HepG2 (cell line): ENCODE results near the gene FGD5.

Source experiments
- DNMT3B ChIP-seq: conservative IDR thresholded peaks from 2 replicates; pipeline ENCODE4 v1.6.1; 2016; ENCODE audit warnings: missing biosample characterization, control low read depth
- FOSL2 ChIP-seq: sonication (generic); formaldehyde crosslinking; IDR thresholded peaks from 2 replicates; pipeline ENCODE4 v1.4.0; 2020; ENCODE audit warnings: missing genetic modification reagents
- KAT7 ChIP-seq: IDR thresholded peaks from 2 replicates; pipeline ENCODE4 v1.6.1; 2018; ENCODE audit warnings: borderline replicate concordance, missing compliant biosample characterization
- THAP7 ChIP-seq: sonication (generic); formaldehyde crosslinking; IDR thresholded peaks from 2 replicates; pipeline ENCODE4 v1.8.1; 2023; ENCODE audit warnings: mild to moderate bottlenecking, missing genetic modification reagents
- ZNF10 ChIP-seq: sonication (generic); formaldehyde crosslinking; IDR thresholded peaks from 2 replicates; pipeline ENCODE4 v1.4.0; 2020; ENCODE audit warnings: mild to moderate bottlenecking, low read depth, missing genetic modification reagents, borderline replicate concordance
- ZNF773 ChIP-seq: sonication (generic); formaldehyde crosslinking; IDR thresholded peaks from 2 replicates; pipeline ENCODE4 v1.4.0; 2020; ENCODE audit warnings: missing genetic modification reagents, borderline replicate concordance
- ZNF790 ChIP-seq: sonication (generic); formaldehyde crosslinking; IDR thresholded peaks from 2 replicates; pipeline ENCODE4 v1.8.0; 2022; ENCODE audit warnings: missing genetic modification reagents, mild to moderate bottlenecking, borderline replicate concordance
- ZSCAN22 ChIP-seq: sonication (generic); formaldehyde crosslinking; IDR thresholded peaks from 2 replicates; pipeline ENCODE4 v1.4.0; 2020; ENCODE audit warnings: mild to moderate bottlenecking, missing genetic modification reagents
- TF ChIP-seq, protein P1 (sequence below): sonication (generic); formaldehyde crosslinking; IDR thresholded peaks from 2 replicates; pipeline ENCODE4 v1.5.1; 2020; ENCODE audit warnings: mild to moderate bottlenecking, moderate library complexity, missing genetic modification reagents
- TF ChIP-seq, protein P2 (sequence below): sonication (generic); formaldehyde crosslinking; IDR thresholded peaks from 2 replicates; pipeline ENCODE4 v1.8.1; 2023; ENCODE audit warnings: mild to moderate bottlenecking, moderate library complexity, missing genetic modification reagents

- TF ChIP-seq, protein P1, sequence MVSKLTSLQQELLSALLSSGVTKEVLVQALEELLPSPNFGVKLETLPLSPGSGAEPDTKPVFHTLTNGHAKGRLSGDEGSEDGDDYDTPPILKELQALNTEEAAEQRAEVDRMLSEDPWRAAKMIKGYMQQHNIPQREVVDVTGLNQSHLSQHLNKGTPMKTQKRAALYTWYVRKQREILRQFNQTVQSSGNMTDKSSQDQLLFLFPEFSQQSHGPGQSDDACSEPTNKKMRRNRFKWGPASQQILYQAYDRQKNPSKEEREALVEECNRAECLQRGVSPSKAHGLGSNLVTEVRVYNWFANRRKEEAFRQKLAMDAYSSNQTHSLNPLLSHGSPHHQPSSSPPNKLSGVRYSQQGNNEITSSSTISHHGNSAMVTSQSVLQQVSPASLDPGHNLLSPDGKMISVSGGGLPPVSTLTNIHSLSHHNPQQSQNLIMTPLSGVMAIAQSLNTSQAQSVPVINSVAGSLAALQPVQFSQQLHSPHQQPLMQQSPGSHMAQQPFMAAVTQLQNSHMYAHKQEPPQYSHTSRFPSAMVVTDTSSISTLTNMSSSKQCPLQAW: no peak
- TF ChIP-seq THAP7 (CRISPR knock-in tag): no peak
- TF ChIP-seq KAT7 (CRISPR knock-in tag): no peak
- no peak for TF ChIP-seq ZNF10
- TF ChIP-seq, protein P2, sequence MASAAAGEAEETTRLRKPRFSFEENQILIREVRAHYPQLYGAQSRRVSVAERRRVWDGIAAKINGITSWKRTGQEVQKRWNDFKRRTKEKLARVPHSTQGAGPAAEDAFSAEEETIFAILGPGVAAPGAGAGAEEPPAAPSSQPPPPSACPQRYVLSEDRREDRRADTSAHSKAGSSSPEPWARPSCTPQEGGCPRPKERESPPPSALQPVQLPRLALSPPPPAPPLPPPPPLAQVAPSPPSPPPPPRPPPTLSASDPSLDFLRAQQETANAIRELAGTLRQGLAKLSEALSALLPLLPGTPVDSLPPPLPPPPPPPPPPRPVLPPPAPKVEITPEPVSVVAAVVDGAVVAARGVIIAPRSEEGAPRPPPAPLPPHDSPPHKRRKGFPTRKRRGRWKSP (CRISPR knock-in tag): no peak
- TF ChIP-seq ZSCAN22 (CRISPR knock-in tag): no peak
- no peak for TF ChIP-seq ZNF773 (CRISPR knock-in tag)
- TF ChIP-seq ZNF790 (CRISPR knock-in tag): no peak
- no peak for TF ChIP-seq FOSL2 (CRISPR knock-in tag)
- no peak for TF ChIP-seq DNMT3B (CRISPR knock-in tag)
Measured at GRCh38 chr3:14913926-14914778, 95.4 kb downstream of the FGD5 start.
